DND-41 (cell line): ENCODE measurements around the gene LTBP1.

Experiments used
- ATAC-seq: fragments of 200-7000 bp; cut with Tn5 transposase; 3 replicates; pipeline ENCODE4 v1.9.1; 2021; ENCODE audit warnings: low read depth; ENCODE audit not compliant: insufficient read depth
- DNase-seq: peaks from one replicate; pipeline ENCODE4 v3.0.0-alpha.2; 2020
- H2AFZ ChIP-seq: 2 replicates; pipeline ENCODE4 v1.6.0; 2012; ENCODE audit warnings: low read depth, low read length
- H3K27ac ChIP-seq: 2 replicates; pipeline ENCODE4 v1.5.1; 2012; ENCODE audit warnings: low read length, inconsistent platforms
- H3K27me3 ChIP-seq: fragments of 200-600 bp; sonication (generic); 2 replicates; pipeline ENCODE4 v1.6.0; 2012; ENCODE audit warnings: low read length, mild to moderate bottlenecking, inconsistent platforms; ENCODE audit not compliant: insufficient read depth, poor library complexity
- H3K36me3 ChIP-seq: 2 replicates; pipeline ENCODE4 v1.5.1; 2012; ENCODE audit warnings: low read length, inconsistent platforms; ENCODE audit not compliant: insufficient read depth
- H3K4me1 ChIP-seq: 2 replicates; pipeline ENCODE4 v1.5.1; 2012; ENCODE audit warnings: mild to moderate bottlenecking, low read length; ENCODE audit not compliant: insufficient read depth
- H3K4me2 ChIP-seq: 2 replicates; pipeline ENCODE4 v1.6.0; 2012; ENCODE audit warnings: mild to moderate bottlenecking, moderate library complexity, low read length, inconsistent platforms; ENCODE audit not compliant: insufficient read depth
- H3K4me3 ChIP-seq, 2 experiments: fragments of 200-600 bp in 1 of 2; shearing (Covaris generic) in 1 of 2; 2 replicates each; pipeline ENCODE4 v1.5.1; 2012 to 2016; ENCODE audit warnings: inconsistent platforms in 2 of 2, low read length in 2 of 2, mild to moderate bottlenecking in 2 of 2, low read depth in 1 of 2, moderate library complexity in 1 of 2
- H3K79me2 ChIP-seq: 2 replicates; pipeline ENCODE4 v1.6.0; 2012; ENCODE audit warnings: low read length, inconsistent platforms; ENCODE audit not compliant: insufficient read depth
- H3K9ac ChIP-seq: 2 replicates; pipeline ENCODE4 v1.6.0; 2012; ENCODE audit warnings: low read depth, mild to moderate bottlenecking, inconsistent platforms, low read length, moderate library complexity
- H3K9me3 ChIP-seq: 2 replicates; pipeline ENCODE4 v1.5.1; 2012; ENCODE audit warnings: low read length, moderate library complexity, mild to moderate bottlenecking, inconsistent platforms; ENCODE audit not compliant: insufficient read depth, severe bottlenecking
- H4K20me1 ChIP-seq: 2 replicates; pipeline ENCODE4 v1.6.0; 2012; ENCODE audit warnings: low read length; ENCODE audit not compliant: insufficient read depth
- CTCF ChIP-seq: IDR thresholded peaks from 2 replicates; pipeline ENCODE4 v1.5.1; 2012; ENCODE audit warnings: borderline replicate concordance, low read length, moderate library complexity, mild to moderate bottlenecking; ENCODE audit not compliant: poor library complexity, severe bottlenecking; ENCODE audit errors: extremely low read depth
- EZH2 ChIP-seq: IDR thresholded peaks from 3 replicates; pipeline ENCODE4 v1.6.1; 2012; ENCODE audit warnings: borderline replicate concordance, low read depth, mild to moderate bottlenecking, moderate library complexity, low read length, inconsistent platforms; ENCODE audit not compliant: severe bottlenecking

Gene LTBP1

GRCh38 chr2:32960647-32961403, 14.1 kb downstream of the LTBP1 start:
- ATAC-seq (no peak), DNase-seq (no peak)
- no peak for TF ChIP-seq CTCF
- TF ChIP-seq EZH2, result no peak
- H3K4me1 ChIP-seq, result no peaks in the 10 kb centered on the region
- no peaks in the 10 kb centered on the region for H4K20me1 ChIP-seq
- H2AFZ ChIP-seq, result no peak overlapping the region
- no peak overlapping the region for H3K4me3 ChIP-seq
- no peaks in the 10 kb centered on the region for H3K36me3 ChIP-seq
- no peak overlapping the region for H3K9ac ChIP-seq
- H3K9me3 ChIP-seq, result no peaks in the 10 kb centered on the region
- H3K79me2 ChIP-seq, result no peaks in the 10 kb centered on the region
- H3K27me3 ChIP-seq, result no peaks in the 10 kb centered on the region
- H3K27ac ChIP-seq, result no peak overlapping the region
- H3K4me2 ChIP-seq, result no peak overlapping the region

- no peak for DNase-seq
Measured at GRCh38 chr2:32962690-32963089, 15.9 kb downstream of the LTBP1 start.

GRCh38 chr2:32963941-32964340, 17.2 kb downstream of the LTBP1 start:
- Histone ChIP-seq H3K4me3 (no peak overlapping the region), H3K9me3 (no peaks in the 10 kb centered on the region), H4K20me1 (no peaks in the 10 kb centered on the region), H3K79me2 (no peaks in the 10 kb centered on the region), H3K27ac (no peak overlapping the region), H3K27me3 (no peaks in the 10 kb centered on the region), H3K4me2 (no peak overlapping the region), H2AFZ (no peak overlapping the region), H3K4me1 (no peaks in the 10 kb centered on the region), H3K9ac (no peak overlapping the region), H3K36me3 (no peaks in the 10 kb centered on the region)
- TF ChIP-seq EZH2, result no peak
- DNase-seq (no peak), ATAC-seq (no peak)

More at GRCh38 chr2:32962690-32963089, 15.9 kb downstream of the LTBP1 start:
- Histone ChIP-seq H3K36me3 (no peaks in the 10 kb centered on the region), H4K20me1 (no peaks in the 10 kb centered on the region), H3K9ac (no peak overlapping the region), H3K4me3 (no peak overlapping the region), H3K27ac (no peak overlapping the region), H3K79me2 (no peaks in the 10 kb centered on the region), H3K9me3 (no peaks in the 10 kb centered on the region), H3K4me2 (no peak overlapping the region), H3K4me1 (no peaks in the 10 kb centered on the region), H3K27me3 (no peaks in the 10 kb centered on the region), H2AFZ (no peak overlapping the region)
- ATAC-seq, result no peak
- TF ChIP-seq CTCF, result no peak
- no peak for TF ChIP-seq EZH2

- no peaks in the 10 kb centered on the region for H3K79me2 ChIP-seq
- H3K4me1 ChIP-seq, result no peaks in the 10 kb centered on the region
- no peak overlapping the region for H3K4me3 ChIP-seq
- ATAC-seq, result no peak
- no peaks in the 10 kb centered on the region for H4K20me1 ChIP-seq
- H3K36me3 ChIP-seq, result no peaks in the 10 kb centered on the region
- no peaks in the 10 kb centered on the region for H3K9me3 ChIP-seq
- no peak overlapping the region for H3K4me2 ChIP-seq
- DNase-seq, result no peak
- TF ChIP-seq EZH2 (no peak), CTCF (no peak)
- H2AFZ ChIP-seq, result no peak overlapping the region
- no peak overlapping the region for H3K27ac ChIP-seq
- H3K27me3 ChIP-seq, result no peaks in the 10 kb centered on the region
- no peak overlapping the region for H3K9ac ChIP-seq
Measured at GRCh38 chr2:32965523-32966171, 18.9 kb downstream of the LTBP1 start.
